GM18519 (cell line): Measurements from ENCODE around the gene OR2C3.
"Not testable (repeated sequence)": the region's sequence is repeated elsewhere in the genome, so short reads cannot be mapped to it uniquely, and the experiment has no call there.

ENCODE experiments used
- ATAC-seq: cut with Tn5 transposase; IDR thresholded peaks from one replicate; pipeline ENCODE4 v1.9.1; 2021; ENCODE audit warnings: mild to moderate bottlenecking, moderate library complexity; ENCODE audit not compliant: unreplicated experiment, low FRiP score

OR2C3 gene

DNA sequence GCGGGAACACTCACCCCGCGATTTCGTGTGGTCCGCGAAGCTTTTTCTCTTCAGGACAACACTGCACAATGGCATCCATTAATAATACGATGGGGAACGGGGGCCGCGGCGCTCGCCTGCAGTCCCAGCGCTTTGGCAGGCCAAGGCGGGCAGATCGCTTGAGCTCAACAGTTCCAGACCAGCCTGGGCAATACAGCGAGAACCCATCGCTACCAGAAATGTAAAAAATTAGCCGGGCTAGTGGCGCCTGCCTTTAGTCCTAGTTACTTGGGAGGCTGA is 17.7 kb downstream of the OR2C3 start:
- ATAC-seq = no peak

DNA sequence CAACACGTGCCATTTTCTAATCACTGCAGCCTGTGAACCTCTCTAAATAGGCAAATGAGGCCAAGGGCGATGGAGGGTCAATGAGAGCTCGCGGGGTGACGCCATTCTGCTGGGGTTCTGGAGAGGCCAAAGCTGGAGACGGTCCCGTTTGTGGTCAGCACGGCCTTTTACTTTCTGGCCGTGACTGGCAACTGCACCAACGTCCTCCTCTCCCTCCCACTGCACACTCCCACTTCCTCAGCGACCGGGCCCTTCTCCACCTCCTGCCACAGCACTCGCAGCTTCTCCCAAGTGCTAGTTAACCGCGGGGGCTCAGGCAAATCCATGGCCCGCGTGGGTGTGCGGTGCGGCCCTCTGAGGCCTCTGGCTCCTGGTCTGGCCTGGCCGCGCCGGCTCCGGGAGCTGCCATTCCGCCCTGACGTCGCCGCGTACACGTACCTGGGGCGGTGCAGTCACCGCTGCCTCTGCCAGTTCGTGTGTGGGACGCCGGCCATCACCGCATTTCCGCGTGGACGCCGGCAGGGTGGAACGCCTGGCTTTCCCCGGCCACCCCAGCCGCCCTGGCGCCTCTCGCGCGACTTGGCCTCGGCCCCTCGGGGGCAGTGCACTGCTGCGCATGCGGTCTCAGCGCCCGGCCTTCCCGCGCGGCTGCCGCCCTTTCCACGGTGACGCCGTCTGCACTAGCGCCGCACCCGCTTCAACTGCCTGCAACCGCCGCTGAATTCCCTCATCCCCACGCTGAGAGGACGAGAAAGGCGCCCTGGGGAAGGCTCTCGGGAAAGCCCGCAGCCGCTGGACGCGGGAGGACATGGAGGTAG is 18.2 kb downstream of the OR2C3 start:
- ATAC-seq = no peak

- no peak for ATAC-seq
Measured at GRCh38 chr1:247506831-247507230, 29.4 kb downstream of the OR2C3 start.

DNA sequence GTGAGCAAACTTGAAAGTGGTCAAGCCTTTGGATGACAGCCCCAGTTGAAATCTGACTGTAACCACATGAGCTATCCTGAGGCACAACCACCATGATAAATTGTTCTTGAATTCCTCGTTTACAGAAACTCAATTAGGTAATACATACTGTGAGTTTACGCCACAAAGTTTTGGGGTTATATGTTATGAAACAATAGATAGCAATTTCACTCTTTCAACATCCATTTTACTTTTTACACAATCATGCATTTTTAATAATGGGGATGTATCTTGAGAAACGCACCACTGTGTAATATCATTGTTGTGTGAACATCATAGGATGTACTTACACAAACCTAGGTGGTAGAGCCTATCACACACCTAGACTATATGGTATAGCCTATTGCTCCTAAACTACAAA is 35.4 kb downstream of the OR2C3 start:
- no peak for ATAC-seq

- ATAC-seq = no peak
Measured at GRCh38 chr1:247496581-247497285, 39.5 kb downstream of the OR2C3 start.

DNA sequence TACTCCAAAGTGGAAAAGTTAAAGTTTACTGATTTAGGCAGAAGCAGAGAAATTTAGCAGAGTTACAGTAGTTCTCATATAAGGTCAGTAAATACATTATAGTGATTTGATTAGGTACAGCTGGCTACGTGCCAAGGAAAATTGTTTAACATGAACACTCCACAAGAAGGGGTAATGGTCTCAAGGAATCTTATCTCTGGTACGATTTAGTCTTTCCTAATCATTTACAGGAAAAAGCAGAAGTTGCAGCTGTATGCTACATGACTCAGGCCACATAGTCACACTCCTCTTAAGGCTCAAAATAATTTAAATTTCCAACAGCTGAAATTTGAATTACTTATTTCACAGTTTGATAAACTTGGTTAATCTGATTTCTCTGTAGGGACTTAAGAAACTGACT is 41.5 kb downstream of the OR2C3 start:
- ATAC-seq = no peak

GRCh38 chr1:247493106-247493505 is 43.1 kb downstream of the OR2C3 start:
- ATAC-seq = no peak

- ATAC-seq = no peak
Measured at GRCh38 chr1:247491328-247491727, 44.9 kb downstream of the OR2C3 start.

DNA sequence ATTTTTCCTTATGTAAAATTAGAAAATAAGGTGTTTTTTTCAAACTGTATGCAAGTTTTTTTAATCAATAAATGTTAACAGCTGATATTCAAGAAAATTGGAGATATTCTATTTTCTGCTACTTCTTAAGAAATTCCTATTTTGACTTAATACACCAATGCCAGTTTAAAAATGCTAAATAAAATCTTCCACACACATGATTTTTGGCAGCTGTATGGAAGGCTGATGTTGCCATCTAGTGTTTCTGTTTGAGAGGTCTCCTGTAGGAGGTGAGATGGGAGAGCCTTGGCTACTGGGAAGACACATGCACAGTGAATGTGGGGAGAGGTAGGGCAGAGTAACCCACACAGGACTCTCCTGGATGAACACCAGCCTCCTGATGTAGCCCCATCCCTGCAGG is 49.2 kb downstream of the OR2C3 start:
- ATAC-seq = peak; percentile 58

- ATAC-seq = no peak
Measured at GRCh38 chr1:247482747-247483146, 53.5 kb downstream of the OR2C3 start.

DNA sequence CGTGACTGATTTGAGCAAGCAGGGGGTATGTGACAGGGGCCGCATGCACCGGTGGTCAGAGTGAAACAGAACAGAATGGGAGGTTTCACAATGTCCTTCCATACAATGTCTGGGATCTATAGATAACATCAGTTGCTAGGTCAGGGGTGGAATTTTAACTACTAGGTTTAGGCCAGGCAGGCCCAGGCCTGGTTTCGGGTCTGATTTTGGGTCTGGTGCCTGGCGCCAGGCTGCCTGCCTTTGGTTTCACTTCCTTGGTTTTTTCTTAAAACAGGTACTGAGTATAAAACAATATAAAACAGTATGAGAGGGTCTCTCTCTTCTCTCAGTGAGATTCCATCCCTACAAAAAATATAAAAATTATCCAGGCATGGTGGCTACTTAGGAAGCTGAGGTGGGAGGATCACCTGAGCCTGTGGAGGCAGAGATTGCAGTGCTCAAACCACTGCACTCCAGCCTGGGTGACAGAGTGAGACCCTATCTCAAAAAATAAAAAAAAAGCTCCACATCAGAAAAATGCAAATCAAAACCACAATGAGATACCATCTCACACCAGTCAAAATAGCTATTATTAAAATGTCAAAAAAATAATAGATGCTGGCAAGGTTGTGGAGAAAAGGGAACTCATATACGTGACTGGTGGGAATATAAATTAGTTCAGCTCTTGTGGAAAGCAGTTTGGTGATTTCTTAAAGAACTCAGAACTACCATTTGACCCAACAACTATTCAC is 59.7 kb downstream of the OR2C3 start:
- not testable (repeated sequence) for ATAC-seq

DNA sequence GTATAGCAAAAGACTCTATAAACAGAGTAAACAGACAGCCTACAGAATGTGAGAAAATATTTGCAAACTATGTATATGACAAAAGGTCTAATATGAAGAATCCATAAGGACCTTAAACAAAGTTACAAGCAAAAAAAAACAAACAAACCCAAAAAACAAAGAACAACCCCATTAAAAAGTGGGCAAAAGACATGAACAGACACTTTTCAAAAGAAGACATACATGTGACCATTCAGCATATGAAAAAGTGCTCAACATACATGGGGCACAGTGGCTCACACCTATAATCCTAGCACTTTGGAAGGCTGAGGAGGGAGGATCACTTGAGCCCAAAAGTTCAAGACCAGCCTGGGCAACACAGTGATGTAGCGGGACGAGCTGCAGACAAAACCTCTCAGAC is 60.4 kb downstream of the OR2C3 start:
- no peak for ATAC-seq
